Measurements from ENCODE around the gene FRS2. TPM values are rescaled to one million over a fixed set of nuclear protein-coding genes. Genes with fewer than 3 reads are reported as not detected.
"Not testable (repeated sequence)": the region's sequence is repeated elsewhere in the genome, so short reads cannot be mapped to it uniquely, and the experiment has no call there.

The FRS2 gene
- total RNA-seq, 1 donor from 2014 or later, result 66.8 TPM

- DNase-seq, result no peak
Observed at GRCh38 chr12:69580074-69580473, 109.9 kb downstream of the FRS2 start.

- DNase-seq, result no peak
Observed at GRCh38 chr12:69583203-69583602, 113.0 kb downstream of the FRS2 start.

- DNase-seq, result peak; percentile 93
Observed at GRCh38 chr12:69585189-69586062, 115.2 kb downstream of the FRS2 start, which contains the start of gene CCT2. CCT2 (plus strand) TSS chr12:69585459; CDS start chr12:69585522, 63 bp downstream.

GRCh38 chr12:69588527-69588926, 118.3 kb downstream of the FRS2 start:
- no peak for DNase-seq

- no peak for DNase-seq
Observed at GRCh38 chr12:69589082-69589481, 118.9 kb downstream of the FRS2 start.

- DNase-seq, result no peak
Observed at GRCh38 chr12:69595689-69596088, 125.5 kb downstream of the FRS2 start.

GRCh38 chr12:69598174-69598753, 128.1 kb downstream of the FRS2 start:
- no peak for DNase-seq

- no peak for DNase-seq
Observed at GRCh38 chr12:69600804-69601203, 130.6 kb downstream of the FRS2 start.

- no peak for DNase-seq
Observed at GRCh38 chr12:69601962-69602685, 131.9 kb downstream of the FRS2 start.

GRCh38 chr12:69602954-69603353, 132.8 kb downstream of the FRS2 start:
- DNase-seq, result no peak

GRCh38 chr12:69603556-69603955, 133.4 kb downstream of the FRS2 start:
- DNase-seq, result not testable (repeated sequence)

- not testable (repeated sequence) for DNase-seq
Observed at GRCh38 chr12:69604275-69604674, 134.1 kb downstream of the FRS2 start.

- no peak for DNase-seq
Observed at GRCh38 chr12:69608114-69608513, 137.9 kb downstream of the FRS2 start.

- DNase-seq, result no peak
Observed at GRCh38 chr12:69610126-69610525, 139.9 kb downstream of the FRS2 start.

- DNase-seq, result no peak
Observed at GRCh38 chr12:69610729-69611128, 140.5 kb downstream of the FRS2 start, which contains the start of gene LRRC10. LRRC10 (minus strand) TSS chr12:69610907; CDS start chr12:69610838, 69 bp downstream.

GRCh38 chr12:69613351-69613750, 143.2 kb downstream of the FRS2 start:
- DNase-seq, result no peak

GRCh38 chr12:69616025-69616424, 145.8 kb downstream of the FRS2 start:
- DNase-seq, result no peak

GRCh38 chr12:69619050-69619449, 148.9 kb downstream of the FRS2 start:
- no peak for DNase-seq

GRCh38 chr12:69620077-69620476, 149.9 kb downstream of the FRS2 start:
- DNase-seq, result no peak

GRCh38 chr12:69620921-69621320, 150.7 kb downstream of the FRS2 start:
- DNase-seq, result no peak

- DNase-seq, result no peak
Observed at GRCh38 chr12:69621551-69621950, 151.4 kb downstream of the FRS2 start.

GRCh38 chr12:69623970-69624369, 153.8 kb downstream of the FRS2 start:
- DNase-seq, result peak; percentile 4

- no peak for DNase-seq
Observed at GRCh38 chr12:69627501-69627900, 157.3 kb downstream of the FRS2 start.

All from occipital lobe (tissue), 2 donors.